Measurements from ENCODE around the gene VWF. TPM values are rescaled to one million over a fixed set of nuclear protein-coding genes. Genes with fewer than 3 reads are reported as not detected.

The VWF gene
- total RNA-seq, 2 donors from 2014 or later = 248 to 476 TPM

GRCh38 chr12:5925646-5926045, 198.8 kb downstream of the VWF start:
- Histone ChIP-seq H3K27me3 (ENCODE audit: control insufficient read depth, insufficient read depth, low read length, poor library complexity, severe bottlenecking) (no peaks in the 10 kb centered on the region), H3K36me3 (ENCODE audit: control insufficient read depth, insufficient read depth, low read length) (no peaks in the 10 kb centered on the region), H3K4me3 (ENCODE audit: low read length) (no peak overlapping the region), H3K4me1 (ENCODE audit: control insufficient read depth, insufficient read depth, low read length) (peaks cover 13% of the 10 kb centered on the region), H3K9me3 (ENCODE audit: control insufficient read depth, low read length) (no peaks in the 10 kb centered on the region), H3K9ac (ENCODE audit: extremely low read depth, low read length, poor library complexity, severe bottlenecking) (no peak overlapping the region), H3K27ac (ENCODE audit: low read depth, low read length) (no peak overlapping the region)
- H3K27me3 Mint-ChIP-seq (ENCODE audit: insufficient read depth) = peaks cover 4% of the 10 kb centered on the region
- no peak for TF ChIP-seq CTCF (conservative IDR thresholded peaks at IDR 0.05)
- H3K4me3 Mint-ChIP-seq = no peak overlapping the region
- H3K9me3 Mint-ChIP-seq = no peaks in the 10 kb centered on the region
- WGBS, 2 experiments (ENCODE audit: insufficient coverage in 1 of 2, insufficient read length in 1 of 2) = 94 to 99% methylated on average over 7 to 9 of the region's 9 CpGs
- no peak for DNase-seq
- H3K27ac Mint-ChIP-seq = no peak overlapping the region
- peaks cover 27% of the 10 kb centered on the region for H3K36me3 Mint-ChIP-seq (ENCODE audit: low read depth)
- peaks cover 27% of the 10 kb centered on the region for H3K4me1 Mint-ChIP-seq

- Histone ChIP-seq H3K4me3 (ENCODE audit: low read length) (no peak overlapping the region), H3K27ac (ENCODE audit: low read depth, low read length) (no peak overlapping the region), H3K9me3 (ENCODE audit: control insufficient read depth, low read length) (no peaks in the 10 kb centered on the region), H3K27me3 (ENCODE audit: control insufficient read depth, insufficient read depth, low read length, poor library complexity, severe bottlenecking) (no peaks in the 10 kb centered on the region), H3K36me3 (ENCODE audit: control insufficient read depth, insufficient read depth, low read length) (no peaks in the 10 kb centered on the region), H3K9ac (ENCODE audit: extremely low read depth, low read length, poor library complexity, severe bottlenecking) (no peak overlapping the region), H3K4me1 (ENCODE audit: control insufficient read depth, insufficient read depth, low read length) (peaks cover 13% of the 10 kb centered on the region)
- H3K36me3 Mint-ChIP-seq (ENCODE audit: low read depth) = peaks cover 36% of the 10 kb centered on the region
- no peak overlapping the region for H3K27ac Mint-ChIP-seq
- TF ChIP-seq CTCF (conservative IDR thresholded peaks at IDR 0.05) = no peak
- 77 to 85% methylated on average over 6 to 7 of the region's 7 CpGs for WGBS, 2 experiments (ENCODE audit: insufficient coverage in 1 of 2, insufficient read length in 1 of 2)
- H3K27me3 Mint-ChIP-seq (ENCODE audit: insufficient read depth) = no peaks in the 10 kb centered on the region
- H3K9me3 Mint-ChIP-seq = no peaks in the 10 kb centered on the region
- DNase-seq = no peak
- peaks cover 27% of the 10 kb centered on the region for H3K4me1 Mint-ChIP-seq
- H3K4me3 Mint-ChIP-seq = no peak overlapping the region
These were observed 200.1 kb downstream of the VWF start for GRCh38 chr12:5924342-5924741.

GRCh38 chr12:5923751-5924150, 200.7 kb downstream of the VWF start:
- Histone ChIP-seq H3K4me3 (ENCODE audit: low read length) (no peak overlapping the region), H3K36me3 (ENCODE audit: control insufficient read depth, insufficient read depth, low read length) (no peaks in the 10 kb centered on the region), H3K4me1 (ENCODE audit: control insufficient read depth, insufficient read depth, low read length) (peaks cover 13% of the 10 kb centered on the region), H3K9ac (ENCODE audit: extremely low read depth, low read length, poor library complexity, severe bottlenecking) (no peak overlapping the region), H3K9me3 (ENCODE audit: control insufficient read depth, low read length) (no peaks in the 10 kb centered on the region), H3K27me3 (ENCODE audit: control insufficient read depth, insufficient read depth, low read length, poor library complexity, severe bottlenecking) (no peaks in the 10 kb centered on the region), H3K27ac (ENCODE audit: low read depth, low read length) (no peak overlapping the region)
- Mint-ChIP-seq H3K36me3 (ENCODE audit: low read depth) (peaks cover 40% of the 10 kb centered on the region), H3K27ac (no peak overlapping the region), H3K9me3 (no peaks in the 10 kb centered on the region), H3K4me1 (peaks cover 27% of the 10 kb centered on the region), H3K4me3 (no peak overlapping the region), H3K27me3 (ENCODE audit: insufficient read depth) (no peaks in the 10 kb centered on the region)
- 69 to 76% methylated on average over 3 to 5 of the region's 5 CpGs for WGBS, 2 experiments (ENCODE audit: insufficient coverage in 1 of 2, insufficient read length in 1 of 2)
- peak; percentile 65 for DNase-seq
- TF ChIP-seq CTCF (conservative IDR thresholded peaks at IDR 0.05) = no peak
